Endometrium (tissue), 2 donors: ENCODE measurements around the gene GRID1.
"Not testable (repeated sequence)": the region's sequence is repeated elsewhere in the genome, so short reads cannot be mapped to it uniquely, and the experiment has no call there.

Experiments
- FAIRE-seq: peaks from 2 replicates; lab custom pipeline; 2012; peaks lifted over from hg19 to GRCh38; lab: Jason Lieb, UNC
- donor health status: control.
- donor health status: control.

The GRID1 gene

DNA sequence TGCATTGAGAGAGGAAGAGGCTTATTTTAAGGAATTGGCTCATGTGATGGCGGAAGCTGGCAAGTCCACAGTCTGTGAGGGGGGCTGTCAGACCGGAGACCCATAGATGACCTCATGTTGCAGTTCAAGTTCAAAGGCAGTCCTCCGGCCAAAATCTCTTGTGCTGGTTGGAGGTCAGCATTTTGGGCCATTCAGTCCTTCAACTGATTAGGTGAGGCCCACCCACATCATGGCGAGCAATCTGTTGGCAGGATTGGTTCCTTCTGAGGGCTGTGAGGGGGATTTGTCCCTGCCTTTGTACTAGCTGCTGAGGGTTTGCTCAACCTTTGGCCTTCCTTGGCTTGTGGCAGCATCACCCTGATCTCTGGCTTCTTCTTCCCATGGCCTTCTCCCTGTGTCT lies 290.1 kb downstream of the GRID1 start:
- FAIRE-seq, result not testable (repeated sequence)

DNA sequence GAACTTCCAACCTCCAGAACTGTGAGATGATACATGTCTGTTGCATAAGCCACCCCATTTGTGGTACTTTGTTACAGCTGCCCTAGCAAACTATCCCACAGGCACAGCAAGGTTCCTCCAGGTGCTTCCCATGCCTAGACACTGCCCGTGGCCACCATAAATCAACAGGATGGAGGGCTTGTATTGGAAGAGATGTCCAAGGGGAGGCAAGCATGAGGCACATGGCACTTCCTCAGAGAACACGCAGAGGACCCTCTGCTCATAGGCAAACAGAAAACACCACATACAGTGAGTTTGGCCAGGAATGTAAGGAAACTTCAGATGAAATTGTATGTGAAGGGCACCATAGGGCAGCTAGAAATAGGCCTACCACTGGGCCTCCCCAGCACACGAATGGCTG lies 291.1 kb downstream of the GRID1 start:
- no peak for FAIRE-seq

DNA sequence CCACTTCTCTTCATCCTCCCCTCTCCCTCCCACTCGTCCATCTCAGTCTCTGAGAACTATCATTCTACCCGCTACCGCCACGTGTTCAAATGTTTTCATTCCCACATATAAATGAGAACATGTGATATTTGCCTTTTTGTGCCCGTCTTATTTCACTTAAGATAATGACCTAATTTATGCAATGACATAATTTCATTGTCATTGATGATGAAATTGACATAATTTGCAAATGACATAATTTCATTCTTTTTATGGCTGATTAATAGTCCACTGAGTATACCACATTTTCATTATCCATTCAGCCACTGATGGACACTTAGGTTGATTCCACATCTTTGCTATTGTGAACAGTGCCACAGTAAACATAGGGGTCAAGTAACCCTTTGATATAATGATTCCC lies 292.3 kb downstream of the GRID1 start:
- no peak for FAIRE-seq

DNA sequence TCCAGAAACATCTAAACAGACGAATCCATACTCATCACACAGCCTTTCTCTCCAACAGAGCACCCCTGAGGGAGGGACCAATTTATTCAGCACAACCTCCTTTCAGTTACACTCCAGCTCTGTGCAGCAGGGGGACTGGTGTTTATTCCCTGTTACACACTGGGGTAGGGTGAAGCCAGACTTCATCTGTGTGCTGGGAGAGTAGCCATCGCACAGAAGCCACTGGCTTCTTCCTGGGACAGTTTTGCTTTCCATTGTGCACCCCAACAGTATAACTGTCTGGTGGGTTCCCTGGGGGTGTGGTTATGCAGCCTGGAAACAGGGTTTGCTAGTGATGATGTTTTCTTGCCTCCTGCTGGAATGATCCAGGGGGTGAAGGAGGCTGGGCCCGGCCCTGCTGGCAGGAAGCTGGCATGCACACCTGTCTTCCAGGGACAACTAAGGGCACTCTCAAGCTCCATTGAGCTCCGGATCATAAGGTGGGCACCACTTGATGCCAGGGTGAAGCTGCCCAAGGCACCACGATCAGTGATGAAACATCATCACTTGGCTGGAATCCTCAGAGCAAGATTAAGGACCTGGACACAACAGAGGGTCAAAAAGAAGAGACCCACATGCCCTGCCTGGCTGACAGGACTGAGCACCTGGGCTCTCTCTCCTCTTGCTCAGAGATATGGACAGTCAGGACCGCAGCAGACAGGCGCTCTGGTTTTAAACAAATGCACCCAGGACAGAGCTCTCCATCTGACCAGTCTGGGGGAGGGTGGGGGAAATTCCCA lies 293.2 kb downstream of the GRID1 start:
- no peak for FAIRE-seq

DNA sequence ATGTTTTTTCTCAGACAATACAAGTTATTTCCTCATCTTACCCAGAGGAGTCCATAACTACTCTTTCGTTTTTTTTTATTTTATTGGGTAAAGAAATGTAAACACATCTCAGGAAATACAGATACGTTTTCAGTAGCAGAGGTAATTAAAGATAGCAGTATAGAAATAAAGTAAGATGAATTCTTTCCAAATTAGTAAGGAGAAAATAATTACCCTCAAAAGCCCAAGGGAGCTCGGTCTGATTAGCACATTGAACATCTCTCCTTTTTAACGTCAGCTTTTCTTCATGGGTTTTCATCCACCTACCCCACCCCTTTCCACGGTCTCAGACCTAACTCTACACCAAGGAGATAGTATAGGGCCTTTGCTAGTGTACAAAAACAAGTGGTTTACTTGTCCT lies 294.2 kb downstream of the GRID1 start:
- FAIRE-seq, result no peak

DNA sequence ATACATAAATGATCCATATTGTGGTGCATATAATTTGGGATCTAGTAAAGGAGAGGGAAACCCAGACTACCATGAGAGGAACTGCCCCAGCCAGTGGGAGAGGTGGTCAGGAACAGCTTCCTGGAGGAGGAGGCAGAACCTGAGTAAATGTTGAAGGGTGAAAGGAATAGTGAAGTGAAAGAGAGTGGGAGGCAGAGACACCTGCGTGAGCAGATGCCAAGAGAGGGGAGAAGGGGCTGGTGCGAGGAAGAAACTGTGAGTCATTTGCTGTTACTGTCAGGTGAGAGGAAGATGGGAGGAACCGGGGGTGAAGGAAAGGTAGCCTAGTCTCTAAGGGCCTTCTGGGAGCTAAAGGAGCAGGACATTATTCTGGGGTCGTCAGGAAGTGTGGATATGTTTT lies 294.8 kb downstream of the GRID1 start:
- FAIRE-seq, result no peak

DNA sequence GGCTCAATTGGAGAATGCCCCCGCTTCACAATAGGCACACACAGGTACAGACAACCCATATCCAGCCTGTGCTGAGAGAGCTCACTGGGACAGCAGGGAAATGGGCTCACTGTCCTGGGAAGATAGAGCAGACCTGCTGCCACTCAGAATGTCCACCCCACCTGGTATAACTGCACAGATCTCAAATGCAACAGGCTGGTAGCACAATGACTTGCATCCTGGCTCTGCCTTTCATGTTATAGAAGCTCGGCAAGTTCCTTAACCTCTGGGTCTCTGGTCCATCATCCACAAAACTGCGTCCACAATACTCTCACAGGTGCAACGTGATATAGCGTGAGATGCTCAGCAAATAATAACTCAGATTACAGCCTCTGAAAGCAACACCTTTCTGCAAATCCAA lies 295.4 kb downstream of the GRID1 start:
- FAIRE-seq, result no peak

DNA sequence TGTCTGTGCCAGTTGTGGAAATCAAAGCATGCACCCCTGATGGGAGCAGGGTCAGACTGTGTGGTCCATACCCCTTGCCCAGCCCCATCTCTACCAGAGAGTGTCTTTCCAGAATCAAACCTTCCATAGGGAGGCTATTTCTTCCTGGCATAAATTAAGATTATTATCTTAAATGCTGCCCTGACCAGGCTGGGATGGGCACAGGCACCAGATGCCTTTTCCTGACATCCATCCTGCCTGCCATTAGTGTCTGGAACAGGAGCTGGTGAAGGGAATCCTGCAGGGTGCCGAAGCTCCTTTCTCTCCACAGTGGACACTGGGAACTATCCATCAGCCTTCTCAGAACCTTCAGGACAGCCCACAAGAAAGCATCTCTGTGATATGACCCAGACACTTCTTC lies 296.3 kb downstream of the GRID1 start:
- no peak for FAIRE-seq

DNA sequence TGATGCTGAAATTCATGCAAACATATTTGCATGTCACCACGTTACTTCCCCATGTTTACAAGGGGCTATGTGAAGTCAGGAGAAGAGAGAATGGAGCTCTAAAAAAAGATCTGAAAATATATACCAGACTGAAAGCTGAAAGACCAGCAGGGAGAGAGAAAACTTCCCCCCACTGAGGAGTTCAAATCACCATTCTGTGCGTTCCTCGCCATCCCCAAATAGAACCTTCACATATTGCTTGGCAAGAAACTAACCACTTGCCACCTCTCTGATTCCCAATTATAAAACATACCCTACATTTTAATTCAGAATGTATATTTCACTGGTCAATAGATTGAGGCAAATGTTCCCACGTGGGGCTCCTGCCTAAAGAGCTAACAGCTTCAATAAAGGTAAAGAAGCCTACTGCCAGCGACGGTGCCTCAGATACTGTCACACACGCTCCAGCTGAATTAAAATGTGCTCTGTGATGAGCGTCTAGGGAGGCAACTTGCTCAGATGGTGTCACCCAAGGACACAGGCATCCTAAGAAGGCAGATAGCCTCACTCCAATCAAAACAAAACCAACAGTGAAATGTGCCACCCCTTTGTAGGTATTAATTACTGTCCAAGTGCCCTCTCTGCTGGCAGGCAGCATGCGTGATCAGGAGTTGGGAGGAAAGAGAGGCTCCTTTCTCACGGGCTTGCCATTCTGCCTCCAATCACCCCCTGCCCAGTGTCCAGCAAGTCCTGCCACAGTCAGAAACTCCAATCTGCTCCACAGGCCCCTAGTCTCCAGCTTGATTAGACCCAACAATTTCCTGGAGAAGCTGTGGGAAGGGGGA lies 298.2 kb downstream of the GRID1 start:
- FAIRE-seq, result no peak

DNA sequence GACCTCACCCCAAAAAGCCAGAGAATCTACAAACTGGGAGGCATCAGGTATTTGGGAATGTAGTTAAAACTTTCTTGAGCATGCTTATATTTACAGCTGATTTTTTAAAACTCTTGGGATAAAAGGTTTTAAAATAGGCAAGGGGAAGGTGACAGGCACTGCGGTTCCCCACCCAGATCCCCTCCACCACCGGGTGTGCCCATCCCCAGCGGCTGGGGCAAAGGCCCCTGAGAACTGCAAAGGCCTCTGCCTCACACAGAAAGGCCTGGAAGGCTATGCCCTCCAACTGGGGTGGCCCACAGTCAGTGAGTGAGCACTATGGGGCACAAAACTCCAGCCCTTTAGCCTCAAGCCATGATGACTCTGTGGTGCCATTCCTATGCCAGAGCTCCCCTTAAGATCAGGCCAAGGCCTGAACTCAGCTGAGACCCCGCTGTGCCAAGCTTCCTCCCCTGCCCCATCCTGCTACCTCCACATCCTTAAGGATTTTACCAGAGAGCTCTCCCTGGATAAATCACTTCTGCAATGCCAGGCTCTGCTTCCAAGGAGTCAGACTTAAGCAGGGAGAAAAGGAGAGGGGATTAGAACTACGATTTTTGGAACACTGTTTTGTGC lies 299.1 kb downstream of the GRID1 start:
- FAIRE-seq, result no peak

DNA sequence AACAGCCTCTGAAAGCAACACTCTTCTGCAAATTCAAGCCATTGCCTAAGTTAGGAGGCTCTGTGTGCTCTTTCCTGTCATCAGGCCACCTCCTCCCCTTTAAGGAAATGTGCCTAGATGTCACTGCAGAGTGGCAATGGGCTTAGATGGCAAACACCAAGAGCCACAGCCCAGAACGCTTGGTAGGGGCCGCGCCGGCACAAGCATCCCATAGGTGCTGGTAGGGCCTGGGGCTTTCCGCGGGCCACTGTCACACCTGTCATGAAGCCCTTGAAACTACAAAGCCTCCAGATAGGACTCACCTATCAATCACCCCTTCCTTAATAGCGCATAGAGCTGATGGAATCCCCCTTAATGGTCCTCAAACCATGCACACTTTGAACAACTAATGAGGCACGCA lies 299.9 kb downstream of the GRID1 start:
- FAIRE-seq, result no peak

DNA sequence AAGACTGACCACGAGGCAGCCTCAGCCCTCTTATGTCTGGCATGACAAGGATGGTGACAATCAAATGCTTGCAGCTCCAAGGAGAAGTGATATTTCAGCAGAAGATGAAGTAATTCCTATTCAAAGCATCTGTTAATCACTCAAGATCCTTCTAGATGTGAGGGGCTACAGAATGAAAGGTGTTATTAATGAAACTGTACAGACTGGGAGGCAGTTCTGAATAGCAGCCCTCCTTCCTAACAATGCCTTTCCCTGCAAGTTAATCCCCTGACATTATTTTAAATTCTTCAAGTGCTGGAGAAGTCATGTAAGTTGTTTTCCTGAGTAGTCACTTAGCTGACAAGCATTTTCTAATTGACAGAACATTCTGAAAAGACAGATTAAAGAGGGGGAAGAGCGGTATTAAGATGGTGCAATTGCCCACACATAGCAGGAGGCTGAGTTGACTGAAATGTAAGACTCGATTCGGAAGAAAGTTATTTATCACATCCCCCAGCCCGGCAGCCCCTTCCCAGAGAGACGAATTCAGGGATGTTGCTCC lies 300.8 kb downstream of the GRID1 start:
- FAIRE-seq, result no peak

DNA sequence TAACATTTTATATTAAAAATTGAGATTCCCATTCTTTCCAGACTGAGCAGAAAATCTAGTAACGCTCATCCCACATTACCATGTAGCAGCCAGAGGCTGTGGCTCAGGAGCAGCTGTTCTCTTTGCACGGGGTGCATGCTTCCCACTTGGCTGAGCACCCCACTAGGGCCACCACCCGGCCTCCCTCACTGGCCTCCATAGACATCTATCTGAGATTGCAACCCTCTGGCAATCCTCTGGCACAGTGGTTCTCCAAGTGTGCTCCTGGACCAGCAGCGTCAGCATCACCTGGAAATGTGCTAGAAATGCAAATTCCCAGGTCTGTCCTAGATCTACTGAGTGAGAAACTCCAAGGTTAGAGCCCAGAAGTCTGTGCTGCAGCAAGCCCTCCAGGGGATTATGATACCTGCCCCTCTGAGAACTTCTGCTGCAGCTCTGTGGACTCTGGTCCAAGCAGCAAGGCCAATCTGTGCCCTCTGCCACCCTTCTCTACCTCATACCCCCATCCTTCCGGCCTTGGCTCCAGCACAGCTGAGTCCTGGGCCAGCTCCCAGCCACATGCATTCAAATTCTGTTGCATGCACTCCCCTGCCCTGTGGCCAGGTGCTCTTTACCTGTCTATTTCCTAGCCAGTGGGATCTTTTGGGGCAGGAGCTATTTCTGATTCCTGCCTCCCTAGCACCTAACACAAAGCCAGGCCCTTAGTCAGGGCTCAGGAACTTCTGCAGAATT lies 301.5 kb downstream of the GRID1 start:
- no peak for FAIRE-seq

DNA sequence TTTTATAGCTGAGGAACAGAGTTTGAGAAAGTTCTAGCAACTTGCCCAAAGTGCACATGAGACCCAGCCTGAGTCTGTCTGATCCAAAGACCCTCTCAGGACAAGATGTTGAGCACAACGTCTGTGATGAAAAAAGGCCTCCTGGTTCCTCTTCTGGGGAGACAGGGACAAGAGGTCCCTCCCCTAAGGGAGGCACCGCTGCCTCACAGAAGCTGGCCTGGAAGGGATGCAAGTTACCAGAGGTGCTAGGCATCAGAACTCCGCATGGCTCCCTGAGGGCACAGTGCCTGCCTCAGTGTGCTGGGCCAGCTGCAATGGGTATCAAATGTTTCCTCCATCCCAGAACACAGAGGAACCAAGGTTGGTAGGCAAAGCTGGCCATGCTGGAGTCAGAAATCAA lies 302.4 kb downstream of the GRID1 start:
- FAIRE-seq, result no peak

DNA sequence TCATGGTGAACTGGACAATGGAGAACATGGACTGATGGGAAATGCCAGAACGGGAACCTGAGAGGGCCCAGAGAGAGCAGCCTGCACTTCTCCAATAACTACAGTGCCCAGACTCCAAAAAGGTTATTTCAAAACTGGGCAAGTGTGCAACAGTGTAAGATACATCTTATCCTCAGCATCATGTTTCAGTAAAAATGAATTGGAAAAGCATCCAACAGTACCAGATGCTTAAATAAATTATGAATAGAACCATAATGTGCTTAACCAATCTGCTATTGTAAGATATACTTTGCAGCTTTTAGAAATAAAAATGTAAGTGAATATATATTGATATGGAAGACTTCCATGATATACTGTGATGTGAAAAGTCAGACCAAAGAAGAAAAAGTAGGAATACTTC lies 303.3 kb downstream of the GRID1 start:
- no peak for FAIRE-seq

DNA sequence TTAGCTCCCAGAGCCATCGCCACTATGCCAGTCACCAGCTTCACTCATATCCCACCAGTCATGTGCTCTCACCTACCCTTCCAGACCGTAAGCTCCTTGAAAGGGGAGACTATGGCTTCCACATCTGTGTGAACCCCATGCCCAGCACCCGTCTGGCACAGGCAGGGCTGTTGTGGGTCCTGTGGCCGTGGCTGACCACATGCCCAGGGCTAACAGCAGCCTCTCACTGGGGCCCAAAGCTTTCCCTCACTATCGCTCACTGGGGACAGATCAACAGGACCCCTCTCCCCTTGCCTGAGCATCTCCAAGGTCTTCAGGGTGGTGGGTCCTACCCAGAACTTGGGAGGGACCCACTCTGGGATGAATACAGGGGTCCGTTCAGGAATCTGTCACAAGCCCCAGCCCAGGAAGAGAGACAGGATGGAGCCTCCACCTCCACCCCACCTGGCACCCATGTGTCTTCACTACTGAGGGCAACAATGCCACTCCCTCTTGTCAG lies 303.9 kb downstream of the GRID1 start:
- no peak for FAIRE-seq

DNA sequence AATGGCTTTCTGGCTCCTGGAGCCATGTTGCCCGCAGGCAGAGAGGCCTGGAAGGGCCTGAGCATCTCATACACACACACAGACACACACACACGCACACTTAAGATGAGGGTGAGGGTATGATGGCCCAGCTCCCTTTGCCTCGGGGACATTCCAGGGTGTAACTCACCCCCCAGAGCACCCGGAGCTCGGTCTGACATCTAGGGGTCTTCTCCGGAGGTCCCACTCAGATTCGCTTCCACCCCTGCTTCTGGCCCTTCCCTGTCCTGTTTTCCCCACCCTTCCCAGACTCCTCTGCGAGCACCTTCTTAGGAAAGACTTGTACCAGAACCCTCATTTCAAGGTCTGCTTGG lies 304.4 kb downstream of the GRID1 start:
- no peak for FAIRE-seq

DNA sequence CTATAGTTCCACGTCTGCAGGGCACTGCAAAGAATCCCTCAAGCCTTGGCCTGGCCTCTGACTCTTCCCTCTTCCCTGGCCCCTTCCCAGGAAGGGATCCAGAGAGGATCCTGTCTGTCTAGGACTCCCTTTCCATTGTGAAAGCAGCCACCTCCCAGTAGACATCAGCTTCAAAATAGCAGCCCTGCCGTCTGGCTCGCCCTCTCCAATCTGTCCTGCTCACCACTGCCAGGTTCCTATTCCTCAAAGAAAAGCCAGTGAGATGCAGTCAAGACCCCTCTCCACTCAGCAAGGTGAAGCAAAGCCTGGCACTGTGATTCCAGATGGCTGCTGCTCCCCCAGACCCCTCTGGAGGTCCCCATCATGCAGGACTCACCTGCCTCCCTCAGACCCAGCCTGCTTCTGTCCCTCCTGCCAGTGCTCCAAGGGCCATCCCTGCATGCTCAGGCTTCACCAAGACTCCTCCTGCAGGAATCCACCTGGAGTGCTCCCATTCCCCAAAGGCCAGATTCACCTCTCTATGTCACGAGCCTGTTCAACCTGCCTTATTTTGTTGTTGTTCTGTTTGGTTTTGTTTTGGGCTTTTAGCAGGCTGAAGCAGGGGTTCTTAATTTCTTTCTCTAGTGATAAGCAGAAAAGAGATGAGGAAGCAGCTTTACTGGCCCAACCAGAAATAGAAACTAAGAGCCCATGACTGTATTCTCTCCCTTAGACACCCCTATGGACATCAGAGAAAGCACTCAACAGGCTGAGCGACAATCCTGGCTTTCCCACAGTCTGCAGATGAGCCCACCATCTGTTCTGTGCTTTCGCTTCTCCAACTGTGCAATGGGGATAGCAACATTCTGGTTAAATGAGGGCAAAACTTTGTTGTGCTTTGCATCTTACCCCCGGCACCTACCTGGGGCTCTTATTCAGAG lies 305.1 kb downstream of the GRID1 start:
- FAIRE-seq, result no peak

DNA sequence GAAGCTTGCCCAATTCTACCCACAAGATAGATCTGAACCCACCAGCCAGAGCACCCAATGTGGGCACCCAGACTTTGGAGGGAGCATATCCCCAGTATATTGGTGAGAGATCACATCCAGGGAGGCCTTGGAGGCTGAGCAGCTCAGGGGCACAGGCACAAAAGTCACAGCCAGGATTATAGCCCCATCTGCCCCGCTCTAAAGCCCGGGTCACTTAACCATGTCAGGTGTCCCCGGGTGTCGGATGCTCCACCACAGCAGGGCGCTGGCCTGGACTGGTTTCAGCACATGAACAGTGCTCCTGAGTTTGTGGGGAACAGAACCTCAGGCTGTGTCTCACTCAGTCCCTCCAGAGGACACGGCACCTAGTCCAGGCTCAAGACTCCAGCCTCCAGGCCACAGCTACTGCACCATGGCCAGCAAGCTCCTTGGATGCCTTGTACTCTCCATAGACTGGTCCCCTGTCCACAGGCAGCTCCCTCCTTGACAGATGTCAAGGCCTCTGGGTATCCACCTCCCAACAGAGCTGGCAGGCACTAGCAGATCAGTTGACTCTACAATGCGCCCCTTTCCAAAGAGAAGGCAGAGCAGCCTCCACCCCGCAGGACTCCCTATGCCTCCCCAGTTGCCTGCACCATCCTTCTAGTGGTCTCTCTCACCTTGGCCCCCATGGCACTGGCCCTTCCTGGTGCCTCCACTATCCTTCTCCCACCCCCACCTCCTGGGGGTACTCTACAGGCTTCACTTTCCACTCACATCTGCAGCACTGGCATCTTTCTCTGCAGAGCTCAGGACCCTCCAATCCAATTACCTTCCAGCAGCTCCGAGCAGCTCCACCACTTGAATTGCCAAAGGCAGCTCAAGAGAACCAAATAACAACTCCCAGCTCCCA lies 306.0 kb downstream of the GRID1 start:
- no peak for FAIRE-seq

DNA sequence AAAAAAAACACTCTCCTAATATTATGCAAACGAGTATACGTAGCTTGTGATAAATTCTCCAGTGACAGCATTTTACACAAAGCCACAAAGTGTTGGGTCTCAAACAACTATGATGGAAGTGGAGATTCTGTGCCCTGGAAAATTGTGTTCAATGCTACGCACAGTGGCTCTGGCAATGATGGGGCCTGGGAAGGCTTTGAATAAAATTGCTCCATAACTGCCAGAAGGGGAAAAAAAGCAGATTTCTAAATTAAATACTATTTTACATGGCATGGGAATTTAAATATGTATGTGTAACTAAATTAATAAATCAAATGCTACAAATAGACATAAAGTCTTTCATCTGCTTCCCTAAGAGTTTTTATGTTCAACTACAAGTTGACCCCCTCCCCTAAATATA lies 306.7 kb downstream of the GRID1 start:
- FAIRE-seq, result no peak
